ENCODE results near the gene RPS15.
A peak's percentile ranks its signal among the peaks of the same experiment; 100 is the strongest.

DNA sequence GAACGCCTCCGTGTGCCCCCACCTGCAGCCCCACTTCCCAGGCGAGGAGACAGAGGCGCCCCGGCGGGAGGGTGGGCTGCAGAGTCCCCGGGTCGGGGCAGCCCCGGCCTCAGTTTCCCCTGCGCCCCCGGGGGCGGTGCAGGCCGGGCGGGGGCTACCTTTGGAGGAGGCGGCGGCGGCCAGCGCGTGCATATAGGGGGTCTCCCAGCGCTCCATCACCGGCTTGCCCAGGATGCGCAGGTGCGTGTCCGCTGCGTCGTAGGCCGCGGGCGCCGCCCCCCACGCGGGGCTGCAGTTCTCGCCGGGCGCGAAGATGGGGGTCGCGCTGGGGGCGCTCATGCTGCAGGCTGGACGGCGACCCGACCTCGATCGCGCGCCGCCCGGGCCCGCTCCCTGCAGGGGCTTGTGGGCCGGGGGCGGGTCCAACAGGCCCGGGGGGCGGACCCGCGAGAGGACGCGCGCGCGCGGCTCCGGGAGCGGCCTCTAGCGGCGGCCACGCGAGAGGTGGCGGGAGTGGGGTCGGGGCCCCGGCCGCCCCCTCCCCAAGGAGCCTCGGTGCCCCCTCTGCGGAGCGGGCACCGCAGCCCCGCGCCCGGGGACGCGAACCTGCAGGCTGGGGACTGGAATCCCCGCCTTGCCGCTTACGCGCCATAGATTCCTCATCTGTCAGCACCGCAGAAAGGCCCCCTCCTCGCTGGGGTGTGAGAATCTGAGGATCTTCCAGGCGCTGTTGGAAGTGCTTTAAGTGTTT, 36.9 kb upstream of the RPS15 start, which contains the start of gene GAMT:
- TF ChIP-seq JUNB (IDR thresholded peaks at IDR 0.05) (no peak), RELA (IDR thresholded peaks at IDR 0.05; ENCODE audit: borderline replicate concordance, partially characterized antibody) (no peak), BHLHE40 (IDR thresholded peaks at IDR 0.05; ENCODE audit: borderline replicate concordance in 1 of 2, low read depth in 2 of 2, low read length in 1 of 2) (peak in 1 of 2 experiments; percentile 54; a peak in 2 of 4 replicates), ZBTB33 (IDR thresholded peaks at IDR 0.05) (no peak), RCOR1 (conservative IDR thresholded peaks at IDR 0.05; ENCODE audit: low read depth, low read length) (no peak), TARDBP (IDR thresholded peaks at IDR 0.05; ENCODE audit: borderline replicate concordance) (no peak), EZH2 (IDR thresholded peaks at IDR 0.05; ENCODE audit: borderline replicate concordance, control insufficient read depth, low read depth, low read length) (no peak)
- TF ChIP-seq, protein P1, sequence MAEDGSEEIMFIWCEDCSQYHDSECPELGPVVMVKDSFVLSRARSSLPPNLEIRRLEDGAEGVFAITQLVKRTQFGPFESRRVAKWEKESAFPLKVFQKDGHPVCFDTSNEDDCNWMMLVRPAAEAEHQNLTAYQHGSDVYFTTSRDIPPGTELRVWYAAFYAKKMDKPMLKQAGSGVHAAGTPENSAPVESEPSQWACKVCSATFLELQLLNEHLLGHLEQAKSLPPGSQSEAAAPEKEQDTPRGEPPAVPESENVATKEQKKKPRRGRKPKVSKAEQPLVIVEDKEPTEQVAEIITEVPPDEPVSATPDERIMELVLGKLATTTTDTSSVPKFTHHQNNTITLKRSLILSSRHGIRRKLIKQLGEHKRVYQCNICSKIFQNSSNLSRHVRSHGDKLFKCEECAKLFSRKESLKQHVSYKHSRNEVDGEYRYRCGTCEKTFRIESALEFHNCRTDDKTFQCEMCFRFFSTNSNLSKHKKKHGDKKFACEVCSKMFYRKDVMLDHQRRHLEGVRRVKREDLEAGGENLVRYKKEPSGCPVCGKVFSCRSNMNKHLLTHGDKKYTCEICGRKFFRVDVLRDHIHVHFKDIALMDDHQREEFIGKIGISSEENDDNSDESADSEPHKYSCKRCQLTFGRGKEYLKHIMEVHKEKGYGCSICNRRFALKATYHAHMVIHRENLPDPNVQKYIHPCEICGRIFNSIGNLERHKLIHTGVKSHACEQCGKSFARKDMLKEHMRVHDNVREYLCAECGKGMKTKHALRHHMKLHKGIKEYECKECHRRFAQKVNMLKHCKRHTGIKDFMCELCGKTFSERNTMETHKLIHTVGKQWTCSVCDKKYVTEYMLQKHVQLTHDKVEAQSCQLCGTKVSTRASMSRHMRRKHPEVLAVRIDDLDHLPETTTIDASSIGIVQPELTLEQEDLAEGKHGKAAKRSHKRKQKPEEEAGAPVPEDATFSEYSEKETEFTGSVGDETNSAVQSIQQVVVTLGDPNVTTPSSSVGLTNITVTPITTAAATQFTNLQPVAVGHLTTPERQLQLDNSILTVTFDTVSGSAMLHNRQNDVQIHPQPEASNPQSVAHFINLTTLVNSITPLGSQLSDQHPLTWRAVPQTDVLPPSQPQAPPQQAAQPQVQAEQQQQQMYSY (CRISPR knock-in tag; IDR thresholded peaks at IDR 0.05), result no peak
- TF ChIP-seq, protein P2, sequence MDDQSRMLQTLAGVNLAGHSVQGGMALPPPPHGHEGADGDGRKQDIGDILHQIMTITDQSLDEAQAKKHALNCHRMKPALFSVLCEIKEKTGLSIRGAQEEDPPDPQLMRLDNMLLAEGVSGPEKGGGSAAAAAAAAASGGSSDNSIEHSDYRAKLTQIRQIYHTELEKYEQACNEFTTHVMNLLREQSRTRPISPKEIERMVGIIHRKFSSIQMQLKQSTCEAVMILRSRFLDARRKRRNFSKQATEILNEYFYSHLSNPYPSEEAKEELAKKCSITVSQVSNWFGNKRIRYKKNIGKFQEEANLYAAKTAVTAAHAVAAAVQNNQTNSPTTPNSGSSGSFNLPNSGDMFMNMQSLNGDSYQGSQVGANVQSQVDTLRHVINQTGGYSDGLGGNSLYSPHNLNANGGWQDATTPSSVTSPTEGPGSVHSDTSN (IDR thresholded peaks at IDR 0.05; ENCODE audit: insufficient replicate concordance, low read depth, low read length), result no peak
